CD4-positive, alpha-beta T cell treated with Interleukin-1 beta for 1 hour (primary cell): ENCODE measurements around the gene MKI67.
"Not testable (repeated sequence)": the region's sequence is repeated elsewhere in the genome, so short reads cannot be mapped to it uniquely, and the experiment has no call there.

Experiments used
- DNase-seq, 2 donors: peaks; one replicate each; pipeline ENCODE4 v3.0.0-alpha.2; 2020 to 2022

MKI67 gene

GRCh38 chr10:128147669-128148068, 21.4 kb upstream of the MKI67 start:
- DNase-seq = no peak

- DNase-seq = peak in 1 of 2 donors; percentile 44
Observed at GRCh38 chr10:128147064-128147463, 20.8 kb upstream of the MKI67 start.

- no peak for DNase-seq
Observed at GRCh38 chr10:128144547-128144946, 18.3 kb upstream of the MKI67 start.

- DNase-seq = no peak
Observed at GRCh38 chr10:128143531-128143930, 17.3 kb upstream of the MKI67 start.

- DNase-seq = no peak
Observed at GRCh38 chr10:128140425-128140824, 14.2 kb upstream of the MKI67 start.

- not testable (repeated sequence) for DNase-seq
Observed at GRCh38 chr10:128138429-128138828, 12.2 kb upstream of the MKI67 start.

GRCh38 chr10:128137877-128138276, 11.7 kb upstream of the MKI67 start:
- no peak for DNase-seq

GRCh38 chr10:128130051-128130450, 3.8 kb upstream of the MKI67 start:
- no peak for DNase-seq

- DNase-seq = no peak
Observed at GRCh38 chr10:128128582-128128981, 2.4 kb upstream of the MKI67 start.

- peak in 1 of 2 donors; percentile 19 for DNase-seq
Observed at GRCh38 chr10:128125416-128125943, 743 bp downstream of the MKI67 start.

- no peak for DNase-seq
Observed at GRCh38 chr10:128124813-128125403, 1.3 kb downstream of the MKI67 start.

GRCh38 chr10:128123846-128124245, 2.4 kb downstream of the MKI67 start:
- DNase-seq = no peak

- no peak for DNase-seq
Observed at GRCh38 chr10:128122931-128123330, 3.3 kb downstream of the MKI67 start.

GRCh38 chr10:128121750-128122412, 4.3 kb downstream of the MKI67 start:
- DNase-seq = no peak

- DNase-seq = no peak
Observed at GRCh38 chr10:128116851-128117615, 9.2 kb downstream of the MKI67 start.

- no peak for DNase-seq
Observed at GRCh38 chr10:128116187-128116586, 10.0 kb downstream of the MKI67 start.

GRCh38 chr10:128115356-128115755, 10.9 kb downstream of the MKI67 start:
- no peak for DNase-seq

GRCh38 chr10:128114901-128115300, 11.3 kb downstream of the MKI67 start:
- DNase-seq = no peak

GRCh38 chr10:128113026-128113425, 13.2 kb downstream of the MKI67 start:
- no peak for DNase-seq

- no peak for DNase-seq
Observed at GRCh38 chr10:128111696-128112095, 14.5 kb downstream of the MKI67 start.

- DNase-seq = no peak
Observed at GRCh38 chr10:128110339-128110738, 15.9 kb downstream of the MKI67 start.

- DNase-seq = no peak
Observed at GRCh38 chr10:128109707-128110106, 16.5 kb downstream of the MKI67 start.

GRCh38 chr10:128105383-128105782, 20.8 kb downstream of the MKI67 start:
- DNase-seq = no peak

GRCh38 chr10:128103229-128103714, 23.0 kb downstream of the MKI67 start:
- DNase-seq = peak; percentile 42 to 48
